GM18951 (cell line): ENCODE results near the gene GMPPA.

Source experiments
- POLR2A ChIP-seq: IDR thresholded peaks from 4 replicates; pipeline ENCODE4 v1.6.1; 2011; ENCODE audit warnings: mild to moderate bottlenecking; ENCODE audit not compliant: insufficient read length, insufficient read depth; ENCODE audit errors: extremely low read depth
- in situ Hi-C: fragments of 300-500 bp; cut with MboI; formaldehyde crosslinking; loops from one replicate; pipeline ENCODE4 v1.12.0; 2022; ENCODE audit warnings: low sequenced_read_pairs, mixed read lengths, inconsistent platforms; ENCODE audit not compliant: unreplicated experiment

GMPPA gene

GRCh38 chr2:219496825-219497494 lies 1.7 kb upstream of the GMPPA start:
- TF ChIP-seq POLR2A: no peak
- in situ Hi-C loops: no loop called here

GRCh38 chr2:219497495-219498279 lies 1.0 kb upstream of the GMPPA start:
- peak; percentile 18 for TF ChIP-seq POLR2A
- in situ Hi-C loops: no loop called here

GRCh38 chr2:219499058-219499307 lies 292 bp downstream of the GMPPA start:
- TF ChIP-seq POLR2A: no peak
- in situ Hi-C loops: no loop called here

GRCh38 chr2:219499555-219499954 lies 864 bp downstream of the GMPPA start:
- no peak for TF ChIP-seq POLR2A
- in situ Hi-C loops: no loop called here

GRCh38 chr2:219500135-219500534 lies 1.4 kb downstream of the GMPPA start:
- in situ Hi-C loops: no loop called here
- no peak for TF ChIP-seq POLR2A

GRCh38 chr2:219501849-219502248 lies 3.2 kb downstream of the GMPPA start:
- no peak for TF ChIP-seq POLR2A
- in situ Hi-C loops: no loop called here

GRCh38 chr2:219502618-219503017 lies 3.9 kb downstream of the GMPPA start:
- no peak for TF ChIP-seq POLR2A
- in situ Hi-C loops: no loop called here

GRCh38 chr2:219505585-219505984 lies 6.9 kb downstream of the GMPPA start:
- TF ChIP-seq POLR2A: no peak
- in situ Hi-C loops: no loop called here

- in situ Hi-C loops: no loop called here
- TF ChIP-seq POLR2A: no peak
These were observed 7.6 kb downstream of the GMPPA start for GRCh38 chr2:219506153-219506801.

GRCh38 chr2:219506802-219507526 lies 8.3 kb downstream of the GMPPA start:
- in situ Hi-C loops: no loop called here
- TF ChIP-seq POLR2A: no peak

GRCh38 chr2:219507581-219508443 lies 9.1 kb downstream of the GMPPA start:
- in situ Hi-C loops: no loop called here
- TF ChIP-seq POLR2A: no peak

GRCh38 chr2:219508444-219508734 lies 9.7 kb downstream of the GMPPA start:
- in situ Hi-C loops: no loop called here
- TF ChIP-seq POLR2A: no peak
